NCI-H69 (cell line): Measurements from ENCODE around the gene CWF19L2.
"Not testable (repeated sequence)": the region's sequence is repeated elsewhere in the genome, so short reads cannot be mapped to it uniquely, and the experiment has no call there.

Experiments
- DNase-seq: peaks from one replicate; lab custom pipeline; 2025; lab: John Stamatoyannopoulos, UW

The CWF19L2 gene

GRCh38 chr11:107457558-107458271 is at the start of gene CWF19L2:
TSS of gene CWF19L2 (minus strand) at chr11:107457825. CDS start at chr11:107457816, 9 bp downstream.
- DNase-seq = peak; percentile 99

- DNase-seq = no peak
Observed at GRCh38 chr11:107505647-107506225, 48.1 kb upstream of the CWF19L2 start.

GRCh38 chr11:107504981-107505380 is 47.4 kb upstream of the CWF19L2 start:
- no peak for DNase-seq

GRCh38 chr11:107501713-107502112 is 44.1 kb upstream of the CWF19L2 start:
- DNase-seq = no peak

GRCh38 chr11:107497371-107497770 is 39.7 kb upstream of the CWF19L2 start:
- not testable (repeated sequence) for DNase-seq

GRCh38 chr11:107496011-107496410 is 38.4 kb upstream of the CWF19L2 start:
- DNase-seq = no peak

GRCh38 chr11:107494055-107494454 is 36.4 kb upstream of the CWF19L2 start:
- DNase-seq = peak; percentile 13

GRCh38 chr11:107493117-107493516 is 35.5 kb upstream of the CWF19L2 start:
- no peak for DNase-seq

GRCh38 chr11:107490836-107491235 is 33.2 kb upstream of the CWF19L2 start:
- DNase-seq = no peak

GRCh38 chr11:107482234-107482633 is 24.6 kb upstream of the CWF19L2 start:
- DNase-seq = no peak

GRCh38 chr11:107478922-107479321 is 21.3 kb upstream of the CWF19L2 start:
- no peak for DNase-seq

- peak; percentile 12 for DNase-seq
Observed at GRCh38 chr11:107477820-107478219, 20.2 kb upstream of the CWF19L2 start.

GRCh38 chr11:107473792-107474191 is 16.2 kb upstream of the CWF19L2 start:
- DNase-seq = no peak

GRCh38 chr11:107472966-107473365 is 15.3 kb upstream of the CWF19L2 start:
- no peak for DNase-seq

GRCh38 chr11:107468596-107468995 is 11.0 kb upstream of the CWF19L2 start:
- DNase-seq = peak; percentile 85

GRCh38 chr11:107467696-107468095 is 10.1 kb upstream of the CWF19L2 start:
- DNase-seq = no peak

GRCh38 chr11:107466275-107466866 is 8.7 kb upstream of the CWF19L2 start:
- not testable (repeated sequence) for DNase-seq

GRCh38 chr11:107457205-107457557 is 444 bp downstream of the CWF19L2 start:
- DNase-seq = peak; percentile 37

- DNase-seq = no peak
Observed at GRCh38 chr11:107453594-107454286, 3.9 kb downstream of the CWF19L2 start.

GRCh38 chr11:107446822-107447431 is 10.7 kb downstream of the CWF19L2 start:
- DNase-seq = no peak

- DNase-seq = no peak
Observed at GRCh38 chr11:107442715-107443215, 14.9 kb downstream of the CWF19L2 start.

- no peak for DNase-seq
Observed at GRCh38 chr11:107439586-107440167, 17.9 kb downstream of the CWF19L2 start.
